ENCODE data around the gene STXBP5.

DNA sequence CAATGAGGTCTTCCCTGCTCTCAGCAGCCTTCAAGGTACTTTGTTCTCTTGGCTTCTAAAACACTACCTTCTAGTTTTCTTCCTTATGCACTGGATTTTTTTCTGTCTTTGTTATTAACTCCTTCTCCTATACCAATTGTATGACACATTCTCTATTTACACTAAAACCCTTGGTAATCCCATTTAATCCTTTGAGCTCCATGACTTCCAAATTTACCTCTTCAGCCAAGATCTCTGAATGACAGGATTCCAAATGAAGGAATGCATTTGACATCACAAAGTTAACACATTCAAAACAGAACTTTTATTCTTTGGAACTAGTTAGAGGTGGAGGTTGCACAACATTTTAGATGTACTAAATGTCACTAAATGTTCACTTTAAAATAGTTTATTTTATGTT is 217.7 kb downstream of the STXBP5 start:
- TF ChIP-seq CTCF (optimal IDR thresholded peaks at IDR 0.05 in 1 of 3, IDR thresholded peaks at IDR 0.05 in 1 of 3, conservative IDR thresholded peaks at IDR 0.05 in 1 of 3; ENCODE audit: extremely low read depth in 1 of 3, insufficient read depth in 2 of 3, low read length in 3 of 3) (no peak), EZH2 (IDR thresholded peaks at IDR 0.05; ENCODE audit: low read length) (no peak)
